Measurements from ENCODE around the gene GPX2. TPM values are rescaled to one million over a fixed set of nuclear protein-coding genes. Genes with fewer than 3 reads are reported as not detected.
"Not testable (repeated sequence)": the region's sequence is repeated elsewhere in the genome, so short reads cannot be mapped to it uniquely, and the experiment has no call there.

Gene GPX2
- total RNA-seq, 1 donor from 2014 or later, result 77.3 TPM

- Histone ChIP-seq H3K27ac (no peak overlapping the region), H3K36me3 (no peaks in the 10 kb centered on the region), H3K4me1 (peaks cover 45% of the 10 kb centered on the region), H3K4me3 (no peak overlapping the region), H3K27me3 (no peaks in the 10 kb centered on the region), H3K9me3 (no peaks in the 10 kb centered on the region)
- intact Hi-C loops (cut with DNase I), result no loop called here
- TF ChIP-seq POLR2A (IDR thresholded peaks at IDR 0.05) (no peak), POLR2AphosphoS5 (IDR thresholded peaks at IDR 0.05; ENCODE audit: insufficient read depth in 1 of 2, low read depth in 1 of 2) (no peak), CTCF (IDR thresholded peaks at IDR 0.05) (no peak)
- no peak for DNase-seq (ENCODE audit: extremely low spot score in 2 of 2)
Measured at GRCh38 chr14:64918216-64918615, 24.3 kb downstream of the GPX2 start.

- intact Hi-C loops (cut with DNase I), result no loop called here
- H3K27ac ChIP-seq, result no peak overlapping the region
- no peaks in the 10 kb centered on the region for H3K9me3 ChIP-seq
- H3K4me3 ChIP-seq, result no peak overlapping the region
- H3K27me3 ChIP-seq, result no peaks in the 10 kb centered on the region
- peaks cover 45% of the 10 kb centered on the region for H3K4me1 ChIP-seq
- TF ChIP-seq POLR2A (IDR thresholded peaks at IDR 0.05), result no peak
- no peak for TF ChIP-seq CTCF (IDR thresholded peaks at IDR 0.05)
- no peak for TF ChIP-seq POLR2AphosphoS5 (IDR thresholded peaks at IDR 0.05; ENCODE audit: insufficient read depth in 1 of 2, low read depth in 1 of 2)
- H3K36me3 ChIP-seq, result no peaks in the 10 kb centered on the region
- no peak for DNase-seq (ENCODE audit: extremely low spot score in 2 of 2)
Measured at GRCh38 chr14:64915797-64916196, 26.7 kb downstream of the GPX2 start.

DNA sequence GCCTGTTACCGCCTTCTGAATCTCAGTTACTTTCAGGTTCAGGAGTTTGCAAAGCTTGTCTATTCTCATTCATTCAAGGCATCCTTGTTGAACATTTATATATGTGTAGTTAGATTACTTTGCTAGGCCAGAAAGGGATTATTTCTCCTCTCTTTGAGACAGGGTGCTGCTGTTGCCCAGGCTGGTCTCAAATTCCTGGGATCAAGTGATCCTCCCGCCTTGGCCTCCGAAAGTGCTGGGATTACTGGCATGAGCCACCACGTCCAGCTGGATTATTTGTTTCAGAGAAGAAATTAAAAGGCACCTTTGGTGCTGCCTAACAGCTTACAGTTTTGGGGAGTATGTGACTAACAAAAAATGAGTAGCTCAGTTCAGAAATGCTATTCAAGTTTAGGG lies 27.5 kb downstream of the GPX2 start:
- intact Hi-C loops (cut with DNase I), result no loop called here
- Histone ChIP-seq H3K9me3 (no peaks in the 10 kb centered on the region), H3K27ac (peak overlapping the region; percentile 92), H3K36me3 (no peaks in the 10 kb centered on the region), H3K4me3 (peak overlapping the region; percentile 95 to 98), H3K27me3 (no peaks in the 10 kb centered on the region), H3K4me1 (peaks cover 40% of the 10 kb centered on the region)
- TF ChIP-seq POLR2AphosphoS5 (IDR thresholded peaks at IDR 0.05; ENCODE audit: insufficient read depth in 1 of 2, low read depth in 1 of 2), result no peak
- no peak for TF ChIP-seq POLR2A (IDR thresholded peaks at IDR 0.05)
- no peak for TF ChIP-seq CTCF (IDR thresholded peaks at IDR 0.05)
- DNase-seq (ENCODE audit: extremely low spot score in 2 of 2), result no peak

DNA sequence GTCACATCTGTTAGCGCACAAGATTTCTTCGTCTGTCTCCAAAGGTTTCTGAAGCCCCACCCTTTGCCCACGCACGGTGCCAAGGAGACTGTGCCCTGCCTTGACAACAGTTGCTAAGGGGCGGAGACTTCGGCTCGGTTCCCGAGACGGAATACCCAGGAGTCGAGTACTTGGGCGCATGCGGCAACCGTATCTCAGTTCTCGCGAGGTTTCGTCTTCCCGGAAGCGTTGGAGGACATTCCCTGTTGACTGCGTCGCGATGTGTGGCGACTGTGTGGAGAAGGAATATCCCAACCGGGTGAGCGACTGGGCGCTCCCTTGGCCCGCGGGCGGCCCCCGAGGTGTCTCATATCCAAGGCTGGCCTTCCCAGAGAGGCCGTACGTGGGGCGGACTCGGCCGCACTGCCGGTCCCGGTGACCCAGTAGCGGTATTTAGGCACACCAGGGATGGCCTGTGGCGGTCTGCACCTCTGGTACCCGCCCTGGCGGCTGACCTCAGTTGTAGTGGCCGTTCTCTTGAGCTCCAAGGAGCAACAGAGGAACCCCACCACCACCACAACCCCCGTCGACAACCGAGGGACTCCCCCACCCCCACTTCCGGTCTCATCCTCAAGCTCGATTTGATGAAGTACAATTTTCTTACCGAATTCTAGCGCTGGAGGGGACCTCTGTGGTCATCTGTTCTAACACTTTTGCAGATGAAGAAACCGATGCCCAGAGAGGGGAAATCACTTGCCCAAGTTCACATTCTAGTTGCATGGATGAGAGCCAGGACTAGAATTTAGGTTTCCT lies 28.1 kb downstream of the GPX2 start, which contains the start of gene CHURC1:
Gene CHURC1, plus strand, starts transcription at position 219 of the 792 bp plus-strand sequence. Its CDS starts 41 bp downstream, at position 260.
- TF ChIP-seq CTCF (IDR thresholded peaks at IDR 0.05) (no peak), POLR2A (IDR thresholded peaks at IDR 0.05) (peak in 1 of 2 donors; percentile 81), POLR2AphosphoS5 (IDR thresholded peaks at IDR 0.05; ENCODE audit: insufficient read depth in 1 of 2, low read depth in 1 of 2) (peak; percentile 94 to 98)
- peaks cover 35% of the 10 kb centered on the region for H3K4me1 ChIP-seq
- peak within 1 kb of the TSS; percentile 95 to 98 for H3K4me3 ChIP-seq
- H3K9me3 ChIP-seq, result no peaks in the 10 kb centered on the region
- peak; percentile 98 to 99 for DNase-seq (ENCODE audit: extremely low spot score in 2 of 2)
- no peaks in the 10 kb centered on the region for H3K36me3 ChIP-seq
- intact Hi-C loops (cut with DNase I), result no loop called here
- H3K27me3 ChIP-seq, result no peaks in the 10 kb centered on the region
- H3K27ac ChIP-seq, result peak within 1 kb of the TSS; percentile 92

DNA sequence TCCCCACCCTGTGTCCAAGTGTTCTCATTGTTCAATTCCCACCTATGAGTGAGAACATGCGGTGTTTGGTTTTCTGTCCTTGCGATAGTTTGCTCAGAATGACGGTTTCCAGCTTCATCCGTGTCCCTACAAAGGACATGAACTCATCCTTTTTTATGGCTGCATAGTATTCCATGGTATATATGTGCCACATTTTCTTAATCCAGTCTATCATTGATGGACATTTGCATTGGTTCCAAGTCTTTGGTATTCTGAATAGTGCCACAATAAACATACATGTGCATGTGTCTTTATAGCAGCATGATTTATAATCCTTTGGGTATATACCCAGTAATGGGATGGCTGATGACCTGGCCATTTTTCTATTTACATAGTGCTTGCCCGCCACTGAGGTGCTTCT lies 29.1 kb downstream of the GPX2 start:
- Histone ChIP-seq H3K27ac (peak overlapping the region; percentile 62), H3K4me1 (peaks cover 32% of the 10 kb centered on the region), H3K4me3 (peak overlapping the region in 1 of 2 donors; percentile 98)
- H3K36me3 ChIP-seq; H3K9me3 ChIP-seq; intact Hi-C loops (cut with DNase I); H3K27me3 ChIP-seq; DNase-seq (ENCODE audit: extremely low spot score in 2 of 2): not testable (repeated sequence)
